ENCODE results near the gene FAM110C. TPM values are rescaled to one million over a fixed set of nuclear protein-coding genes. Genes with fewer than 3 reads are reported as not detected.
A peak's percentile ranks its signal among the peaks of the same experiment; 100 is the strongest.

The FAM110C gene
- total RNA-seq, 1 donor from 2014 or later, result not detected

- no peak overlapping the region for H3K27ac Mint-ChIP-seq (ENCODE audit: unreplicated experiment)
- no peak for DNase-seq
- peaks cover 2% of the 10 kb centered on the region for H3K9me3 Mint-ChIP-seq (ENCODE audit: unreplicated experiment)
- TF ChIP-seq CTCF (IDR thresholded peaks at IDR 0.05; ENCODE audit: partially characterized antibody, unreplicated experiment), result no peak
- peaks cover 5% of the 10 kb centered on the region for H3K36me3 Mint-ChIP-seq (ENCODE audit: unreplicated experiment)
- peaks cover 2% of the 10 kb centered on the region for H3K4me1 Mint-ChIP-seq (ENCODE audit: low read depth, unreplicated experiment)
- no peak overlapping the region for H3K4me3 Mint-ChIP-seq (ENCODE audit: unreplicated experiment)
- peaks cover 3% of the 10 kb centered on the region for H3K27me3 Mint-ChIP-seq (ENCODE audit: unreplicated experiment)
These were observed 5.3 kb upstream of the FAM110C start for GRCh38 chr2:51613-52012.

GRCh38 chr2:47737-48136 lies 1.4 kb upstream of the FAM110C start:
- Mint-ChIP-seq H3K4me3 (ENCODE audit: unreplicated experiment) (no peak overlapping the region), H3K36me3 (ENCODE audit: unreplicated experiment) (no peaks in the 10 kb centered on the region), H3K4me1 (ENCODE audit: low read depth, unreplicated experiment) (peaks cover 2% of the 10 kb centered on the region), H3K9me3 (ENCODE audit: unreplicated experiment) (no peaks in the 10 kb centered on the region), H3K27me3 (ENCODE audit: unreplicated experiment) (peaks cover 11% of the 10 kb centered on the region), H3K27ac (ENCODE audit: unreplicated experiment) (no peak overlapping the region)
- TF ChIP-seq CTCF (IDR thresholded peaks at IDR 0.05; ENCODE audit: partially characterized antibody, unreplicated experiment), result no peak
- DNase-seq, result no peak

GRCh38 chr2:47346-47725 lies 1.0 kb upstream of the FAM110C start:
- Mint-ChIP-seq H3K27ac (ENCODE audit: unreplicated experiment) (no peak overlapping the region), H3K4me1 (ENCODE audit: low read depth, unreplicated experiment) (peaks cover 2% of the 10 kb centered on the region), H3K4me3 (ENCODE audit: unreplicated experiment) (no peak overlapping the region), H3K27me3 (ENCODE audit: unreplicated experiment) (peaks cover 11% of the 10 kb centered on the region), H3K9me3 (ENCODE audit: unreplicated experiment) (no peaks in the 10 kb centered on the region), H3K36me3 (ENCODE audit: unreplicated experiment) (no peaks in the 10 kb centered on the region)
- DNase-seq, result no peak
- TF ChIP-seq CTCF (IDR thresholded peaks at IDR 0.05; ENCODE audit: partially characterized antibody, unreplicated experiment), result no peak

GRCh38 chr2:46131-46470 lies 204 bp downstream of the FAM110C start:
- no peak for TF ChIP-seq CTCF (IDR thresholded peaks at IDR 0.05; ENCODE audit: partially characterized antibody, unreplicated experiment)
- Mint-ChIP-seq H3K27me3 (ENCODE audit: unreplicated experiment) (peaks cover 11% of the 10 kb centered on the region), H3K36me3 (ENCODE audit: unreplicated experiment) (no peaks in the 10 kb centered on the region), H3K4me3 (ENCODE audit: unreplicated experiment) (no peak overlapping the region), H3K9me3 (ENCODE audit: unreplicated experiment) (no peaks in the 10 kb centered on the region), H3K4me1 (ENCODE audit: low read depth, unreplicated experiment) (peaks cover 2% of the 10 kb centered on the region), H3K27ac (ENCODE audit: unreplicated experiment) (no peak overlapping the region)
- no peak for DNase-seq

DNA sequence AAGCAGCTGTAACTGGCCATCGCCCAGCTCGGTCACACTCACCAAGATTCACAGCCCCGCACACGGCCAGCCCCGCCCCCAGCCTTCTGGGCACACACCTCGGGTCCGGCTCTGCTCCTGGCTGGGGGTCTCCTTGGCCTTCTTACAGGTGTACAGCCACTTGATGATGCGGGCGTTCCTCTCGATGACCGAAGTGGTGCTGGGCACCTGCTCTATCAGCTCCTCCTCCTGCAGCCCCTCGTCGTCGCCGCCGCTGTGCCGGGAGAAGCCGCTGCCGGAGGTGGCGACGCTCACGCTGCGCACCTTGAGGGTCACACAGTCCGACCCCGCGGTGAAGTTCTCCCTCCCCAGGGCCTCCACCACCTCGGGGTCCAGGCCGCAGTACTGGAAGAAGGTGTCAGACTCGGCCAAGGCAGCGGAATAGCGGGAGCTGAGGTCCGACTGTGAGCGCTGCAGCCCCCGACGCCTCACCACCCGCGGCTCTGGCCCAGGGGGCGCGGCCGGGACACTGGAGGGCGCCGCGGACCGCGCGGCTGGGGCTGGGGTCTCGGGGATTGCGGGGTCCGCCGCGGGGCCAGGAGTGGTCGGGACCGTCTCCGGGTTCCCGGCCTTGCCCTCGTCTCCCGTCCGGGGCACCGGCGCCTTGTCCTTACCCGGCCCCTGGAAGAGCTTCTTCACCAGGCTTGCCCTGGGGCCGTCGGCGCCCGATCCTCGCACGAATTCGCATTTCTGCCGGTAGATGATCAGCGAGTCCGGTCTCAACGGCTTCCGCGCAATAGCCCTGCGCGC lies 769 bp downstream of the FAM110C start:
- DNase-seq, result peak; percentile 32
- peaks cover 11% of the 10 kb centered on the region for H3K27me3 Mint-ChIP-seq (ENCODE audit: unreplicated experiment)
- H3K4me1 Mint-ChIP-seq (ENCODE audit: low read depth, unreplicated experiment), result peaks cover 2% of the 10 kb centered on the region
- no peak for TF ChIP-seq CTCF (IDR thresholded peaks at IDR 0.05; ENCODE audit: partially characterized antibody, unreplicated experiment)
- H3K4me3 Mint-ChIP-seq (ENCODE audit: unreplicated experiment), result peak overlapping the region; percentile 49
- H3K9me3 Mint-ChIP-seq (ENCODE audit: unreplicated experiment), result no peaks in the 10 kb centered on the region
- no peaks in the 10 kb centered on the region for H3K36me3 Mint-ChIP-seq (ENCODE audit: unreplicated experiment)
- no peak overlapping the region for H3K27ac Mint-ChIP-seq (ENCODE audit: unreplicated experiment)

Measured in glutamatergic neuron (in vitro differentiated cells).